Stimulated activated CD4-positive, alpha-beta T cell treated with anti-CD3 and anti-CD28 coated beads, Interleukin-12 subunit alpha, Interleukin-12 subunit beta, amount 100 ng/mL, for 48 hours (primary cell): ENCODE data around the gene DNAH9.
"Not testable (repeated sequence)": the region's sequence is repeated elsewhere in the genome, so short reads cannot be mapped to it uniquely, and the experiment has no call there.

ENCODE experiments used
- DNase-seq, 3 donors: peaks; one replicate each; pipeline ENCODE4 v3.0.0-alpha.2; 2020; ENCODE audit warnings: low read depth in 2 of 3, low spot score in 1 of 3

The DNAH9 gene

DNA sequence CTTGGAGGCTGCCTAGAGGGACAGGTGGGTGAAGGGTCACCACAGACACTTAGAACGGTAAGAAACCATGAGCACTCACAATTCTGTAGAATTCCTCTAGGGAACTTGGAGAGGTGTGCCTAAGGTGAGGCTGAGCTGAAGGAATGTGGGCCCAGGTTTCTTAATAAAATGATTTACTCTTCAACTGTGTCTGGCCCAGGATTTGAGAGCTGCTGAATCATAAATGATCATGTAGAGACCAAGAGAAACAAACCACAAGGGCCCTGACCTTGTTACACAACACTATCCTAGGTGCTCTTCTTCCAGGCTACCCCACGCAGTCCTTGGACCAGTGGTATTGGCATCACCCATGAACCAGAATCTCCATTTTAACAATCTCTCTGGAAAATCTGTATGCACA is 371.3 kb downstream of the DNAH9 start:
- DNase-seq = no peak

DNA sequence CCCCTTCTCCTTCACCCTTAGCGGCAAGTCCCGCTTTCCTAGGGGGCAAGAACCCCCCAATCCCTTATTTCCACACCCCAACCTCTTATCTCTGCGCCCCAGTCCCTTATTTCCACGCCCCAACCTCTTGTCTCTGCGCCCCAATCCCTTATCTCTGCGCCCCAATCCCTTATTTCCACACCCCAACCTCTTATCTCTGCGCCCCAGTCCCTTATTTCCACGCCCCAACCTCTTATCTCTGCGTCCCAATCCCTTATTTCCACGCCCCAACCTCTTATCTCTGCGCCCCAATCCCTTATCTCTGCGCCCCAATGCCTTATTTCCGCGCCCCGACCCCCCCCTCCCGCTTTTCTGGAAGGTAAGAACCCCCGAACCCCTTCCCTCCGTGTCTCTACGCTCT is 374.5 kb downstream of the DNAH9 start:
- DNase-seq = not testable (repeated sequence)

- no peak for DNase-seq
These were observed 381.5 kb downstream of the DNAH9 start for GRCh38 chr17:11979795-11980194.

- no peak for DNase-seq
These were observed 382.5 kb downstream of the DNAH9 start for GRCh38 chr17:11980813-11981212.

GRCh38 chr17:11981862-11982261 is 383.6 kb downstream of the DNAH9 start:
- DNase-seq = no peak

DNA sequence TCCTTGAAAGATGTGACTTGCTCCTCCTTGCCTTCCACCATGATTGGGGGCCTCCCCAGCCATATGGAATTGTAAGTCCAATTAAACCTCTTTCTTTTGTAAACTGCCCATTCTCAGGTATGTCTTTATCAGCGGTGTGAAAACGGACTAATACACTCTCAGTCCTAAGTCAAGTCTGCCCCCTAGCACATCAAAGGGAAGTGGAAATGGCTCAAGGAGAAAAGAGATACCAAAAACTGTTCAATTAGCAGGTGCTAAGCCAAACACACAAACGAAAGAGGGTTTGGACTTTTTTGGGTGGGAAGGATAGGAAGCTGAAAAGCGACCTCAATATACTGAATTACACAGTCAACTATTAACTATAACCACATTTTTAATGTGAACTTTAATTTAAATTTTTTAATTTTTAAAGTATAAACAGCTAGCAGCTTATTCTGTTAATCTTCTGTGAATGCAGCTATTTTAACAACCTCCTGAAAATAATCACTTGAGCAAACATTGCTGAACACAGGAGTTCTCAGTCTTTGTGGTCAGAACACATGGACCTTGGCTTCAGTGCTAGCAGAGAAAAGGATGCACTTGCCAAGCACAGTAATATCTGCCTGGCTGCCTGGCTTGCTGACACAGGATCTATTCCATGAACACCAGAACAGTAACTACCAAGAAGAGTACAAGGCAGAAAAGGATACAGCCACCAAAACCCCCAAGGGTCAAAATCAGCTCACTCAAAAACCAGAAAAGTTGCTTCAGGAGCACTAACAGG is 388.1 kb downstream of the DNAH9 start:
- no peak for DNase-seq

DNA sequence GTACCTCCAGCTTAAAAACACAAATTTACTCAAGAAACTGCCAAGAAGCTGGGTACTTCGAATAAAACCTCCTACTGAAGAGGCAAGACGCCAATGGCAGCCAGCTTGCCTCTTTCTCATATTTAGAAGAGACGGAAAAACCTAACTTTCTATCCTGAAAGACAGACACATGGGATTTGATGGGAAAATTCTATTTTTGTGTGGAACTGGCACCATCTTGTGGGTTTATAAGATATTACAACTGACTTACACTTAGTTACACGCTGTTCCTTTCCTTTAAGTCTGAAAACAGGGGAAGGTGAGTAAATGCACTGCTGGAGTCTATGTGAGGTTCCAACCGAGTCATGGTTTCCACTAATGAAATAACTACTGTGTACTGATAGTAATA is 388.7 kb downstream of the DNAH9 start:
- DNase-seq = no peak

GRCh38 chr17:11990363-11990983 is 392.2 kb downstream of the DNAH9 start:
- DNase-seq = no peak

GRCh38 chr17:11991461-11991860 is 393.2 kb downstream of the DNAH9 start:
- DNase-seq = no peak

DNA sequence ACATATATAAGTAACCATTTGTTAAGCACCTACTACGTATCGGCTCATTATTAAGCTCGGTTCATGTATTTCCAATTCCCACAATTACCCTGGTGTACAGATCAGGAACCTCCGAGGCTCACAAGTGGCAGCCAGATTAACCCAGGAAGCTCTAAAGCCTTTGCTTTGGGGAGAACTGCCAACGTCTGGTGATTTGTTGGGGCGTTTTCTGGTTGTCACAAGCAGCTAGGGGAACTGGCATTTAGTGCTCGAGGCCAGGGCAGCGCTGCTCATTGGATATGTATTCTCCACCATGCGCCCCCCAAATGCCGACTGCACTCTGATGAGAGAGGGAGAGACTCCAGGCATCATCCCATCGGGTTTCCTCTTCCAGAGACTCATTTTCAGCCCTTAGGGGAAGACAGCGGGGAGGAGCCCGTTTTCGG is 398.5 kb downstream of the DNAH9 start:
- DNase-seq = peak in 1 of 3 donors; percentile 6

GRCh38 chr17:11997147-11997971 is 399.1 kb downstream of the DNAH9 start, which contains the start of gene ZNF18:
TSS of gene ZNF18 (minus strand) at chr17:11997475. CDS start at chr17:11992829, 4,646 bp downstream.
- DNase-seq = peak; percentile 89 to 96 (median 90)

- no peak for DNase-seq
These were observed 399.6 kb downstream of the DNAH9 start for GRCh38 chr17:11997972-11998233.

DNA sequence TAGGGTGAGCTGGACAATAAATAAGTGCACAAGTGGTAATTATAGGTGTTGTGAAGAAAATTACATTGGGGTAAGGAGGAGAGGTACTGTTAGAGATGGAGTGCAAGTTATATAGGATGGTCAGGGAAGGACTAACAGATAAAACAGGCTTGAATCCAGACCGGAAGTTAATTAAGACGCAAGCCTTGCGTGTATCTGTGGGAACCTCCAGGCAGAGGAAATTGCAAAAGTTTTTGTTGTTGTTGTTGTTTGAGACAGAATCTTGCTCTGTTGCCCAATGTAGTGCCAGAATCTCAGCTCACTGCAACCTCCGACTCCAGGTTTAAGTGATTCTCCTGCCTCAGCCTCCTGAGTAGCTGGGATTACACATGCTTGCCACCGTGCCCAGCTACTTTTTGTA is 401.4 kb downstream of the DNAH9 start:
- DNase-seq = no peak

- DNase-seq = no peak
These were observed 409.2 kb downstream of the DNAH9 start for GRCh38 chr17:12007466-12007865.
